Karpas-422 (cell line): Measurements from ENCODE around the gene CASQ1. TPM values are rescaled to one million over a fixed set of nuclear protein-coding genes. Genes with fewer than 3 reads are reported as not detected.

Experiments
- DNase-seq: peaks from one replicate; pipeline ENCODE4 v3.0.0-alpha.2; 2015
- H2AFZ ChIP-seq: fragments of 200-600 bp; sonication (generic); 2 replicates; pipeline ENCODE4 v1.6.1; 2014; ENCODE audit warnings: antibody characterized with exemption, low read length, mixed read lengths
- H3K27ac ChIP-seq: fragments of 200-600 bp; sonication (generic); 2 replicates; pipeline ENCODE4 v1.5.1; 2014; ENCODE audit warnings: mild to moderate bottlenecking, low read length, moderate library complexity
- H3K27me3 ChIP-seq: fragments of 200-600 bp; sonication (generic); 2 replicates; pipeline ENCODE4 v1.6.1; 2014; ENCODE audit warnings: low read length, mixed read lengths
- H3K36me3 ChIP-seq: fragments of 200-600 bp; sonication (generic); 2 replicates; pipeline ENCODE4 v1.6.1; 2014; ENCODE audit warnings: low read length, mixed read lengths; ENCODE audit not compliant: insufficient read depth
- H3K4me1 ChIP-seq: fragments of 200-600 bp; sonication (generic); 2 replicates; pipeline ENCODE4 v1.6.1; 2014; ENCODE audit warnings: mild to moderate bottlenecking, low read length, mixed read lengths
- H3K4me2 ChIP-seq: fragments of 200-600 bp; sonication (generic); 2 replicates; pipeline ENCODE4 v1.6.1; 2014; ENCODE audit warnings: low read length, low read depth, mild to moderate bottlenecking; ENCODE audit not compliant: poor library complexity, severe bottlenecking
- H3K4me3 ChIP-seq: fragments of 200-600 bp; sonication (generic); 2 replicates; pipeline ENCODE4 v1.5.1; 2014; ENCODE audit warnings: mild to moderate bottlenecking, antibody characterized with exemption, low read length, mixed read lengths
- H3K79me2 ChIP-seq: fragments of 200-600 bp; sonication (generic); 2 replicates; pipeline ENCODE4 v1.6.1; 2014; ENCODE audit warnings: mild to moderate bottlenecking, low read length, mixed read lengths
- H3K9ac ChIP-seq: fragments of 200-600 bp; sonication (generic); 2 replicates; pipeline ENCODE4 v1.6.0; 2014; ENCODE audit warnings: low read length
- H3K9me2 ChIP-seq: fragments of 200-600 bp; sonication (generic), shearing (Covaris generic); replicated peaks from 2 replicates; pipeline ENCODE4 v1.6.0; 2014; ENCODE audit warnings: mild to moderate bottlenecking, low read length, moderate library complexity; ENCODE audit not compliant: insufficient read depth
- H3K9me3 ChIP-seq: fragments of 300-700, 200-600 bp; sonication (generic); 2 replicates; pipeline ENCODE4 v1.6.1; 2014; ENCODE audit warnings: low read length, mixed read lengths
- H4K20me1 ChIP-seq: fragments of 200-600 bp; sonication (generic); 2 replicates; pipeline ENCODE4 v1.6.1; 2014; ENCODE audit warnings: mild to moderate bottlenecking, antibody characterized with exemption, low read length, low read depth; ENCODE audit not compliant: insufficient read depth
- total RNA-seq: library from RNA; depleted of rRNA; stranded (reverse); fragments of >200 nt; shearing (Covaris generic); gene quantifications from 2 replicates; pipeline ENCODE4 v1.2.3, GENCODE V29; 2014; ENCODE audit warnings: low replicate concordance

CASQ1 gene
- total RNA-seq, 1 experiment from 2014 or later = not detected

DNA sequence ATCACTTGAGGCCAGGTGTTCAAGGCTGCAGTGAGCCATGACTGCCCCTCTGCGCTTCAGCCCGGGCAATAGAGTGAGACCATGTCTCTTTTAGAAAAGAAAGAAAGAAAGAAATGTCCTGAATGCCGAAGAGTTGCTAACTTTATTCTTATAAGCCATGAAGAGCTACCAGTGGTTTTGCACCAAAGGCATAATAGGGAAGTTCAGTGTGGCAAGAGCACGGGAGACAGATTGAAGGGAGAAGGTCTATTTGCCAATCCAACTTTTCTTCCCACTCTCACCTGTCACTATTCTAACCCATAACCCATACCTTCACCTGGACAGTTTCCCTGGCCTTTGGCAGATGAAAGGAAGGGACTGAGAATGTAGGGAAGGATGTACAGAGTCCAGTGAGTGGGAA, 10.4 kb downstream of the CASQ1 start:
- Histone ChIP-seq H3K27ac (no peak overlapping the region), H3K36me3 (no peaks in the 10 kb centered on the region), H4K20me1 (no peaks in the 10 kb centered on the region), H3K27me3 (no peaks in the 10 kb centered on the region), H3K79me2 (peaks cover 5% of the 10 kb centered on the region), H3K4me2 (no peak overlapping the region), H3K4me3 (no peak overlapping the region), H3K9me2 (no peaks in the 10 kb centered on the region), H2AFZ (no peak overlapping the region), H3K9ac (no peak overlapping the region), H3K4me1 (peaks cover 40% of the 10 kb centered on the region), H3K9me3 (no peaks in the 10 kb centered on the region)
- DNase-seq = peak; percentile 38

DNA sequence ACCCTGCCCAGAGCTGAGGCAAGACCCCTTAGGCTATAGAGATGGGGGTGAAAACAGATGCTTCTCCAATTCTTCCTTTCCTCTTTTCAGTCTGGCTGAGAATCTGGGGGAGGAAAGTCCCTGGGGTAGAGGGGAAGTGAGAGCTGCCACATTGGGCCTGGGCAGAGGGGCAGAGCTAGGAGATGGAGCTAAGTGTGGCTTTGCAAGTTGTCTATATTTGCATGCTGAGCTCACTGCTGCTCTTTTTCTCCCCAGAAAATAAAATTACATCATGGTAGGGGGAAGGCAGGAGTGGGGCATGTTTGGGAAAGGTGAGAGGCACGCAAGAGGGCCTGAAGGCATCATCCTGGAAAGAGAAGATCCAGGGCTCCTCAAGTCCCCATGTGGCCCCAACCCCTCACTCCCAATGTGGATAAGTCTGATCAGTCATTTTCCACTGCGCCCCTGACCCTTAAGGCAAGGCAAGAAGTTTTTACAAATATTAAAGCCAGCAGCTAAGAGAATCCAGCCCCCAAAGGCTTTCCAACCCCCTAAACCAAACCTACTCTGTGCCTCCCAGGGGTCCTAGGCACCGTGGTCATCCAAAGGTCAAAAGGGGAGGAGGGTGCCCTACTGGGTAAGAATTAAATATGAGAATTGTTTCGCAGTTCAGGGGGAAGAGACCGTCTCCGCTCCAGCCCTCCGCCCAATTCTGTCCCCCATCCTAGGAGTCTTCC, 14.3 kb downstream of the CASQ1 start:
- peak overlapping the region; percentile 90 for H3K4me2 ChIP-seq
- no peaks in the 10 kb centered on the region for H3K9me2 ChIP-seq
- peak overlapping the region; percentile 99 for H3K4me3 ChIP-seq
- no peaks in the 10 kb centered on the region for H3K9me3 ChIP-seq
- peak overlapping the region; percentile 95 for H3K27ac ChIP-seq
- peaks cover 40% of the 10 kb centered on the region for H3K79me2 ChIP-seq
- H3K9ac ChIP-seq = peak overlapping the region; percentile 81
- peaks cover 13% of the 10 kb centered on the region; the same call in 1 of the 2 replicates for H3K36me3 ChIP-seq
- H3K4me1 ChIP-seq = peaks cover 74% of the 10 kb centered on the region
- no peaks in the 10 kb centered on the region for H3K27me3 ChIP-seq
- H4K20me1 ChIP-seq = 0 out of 2 replicates have a peak, but pooled peaks cover 6% of the 10 kb centered on the region
- peak overlapping the region; percentile 28; the same call in 1 of the 2 replicates for H2AFZ ChIP-seq
- peak; percentile 87 for DNase-seq

DNA sequence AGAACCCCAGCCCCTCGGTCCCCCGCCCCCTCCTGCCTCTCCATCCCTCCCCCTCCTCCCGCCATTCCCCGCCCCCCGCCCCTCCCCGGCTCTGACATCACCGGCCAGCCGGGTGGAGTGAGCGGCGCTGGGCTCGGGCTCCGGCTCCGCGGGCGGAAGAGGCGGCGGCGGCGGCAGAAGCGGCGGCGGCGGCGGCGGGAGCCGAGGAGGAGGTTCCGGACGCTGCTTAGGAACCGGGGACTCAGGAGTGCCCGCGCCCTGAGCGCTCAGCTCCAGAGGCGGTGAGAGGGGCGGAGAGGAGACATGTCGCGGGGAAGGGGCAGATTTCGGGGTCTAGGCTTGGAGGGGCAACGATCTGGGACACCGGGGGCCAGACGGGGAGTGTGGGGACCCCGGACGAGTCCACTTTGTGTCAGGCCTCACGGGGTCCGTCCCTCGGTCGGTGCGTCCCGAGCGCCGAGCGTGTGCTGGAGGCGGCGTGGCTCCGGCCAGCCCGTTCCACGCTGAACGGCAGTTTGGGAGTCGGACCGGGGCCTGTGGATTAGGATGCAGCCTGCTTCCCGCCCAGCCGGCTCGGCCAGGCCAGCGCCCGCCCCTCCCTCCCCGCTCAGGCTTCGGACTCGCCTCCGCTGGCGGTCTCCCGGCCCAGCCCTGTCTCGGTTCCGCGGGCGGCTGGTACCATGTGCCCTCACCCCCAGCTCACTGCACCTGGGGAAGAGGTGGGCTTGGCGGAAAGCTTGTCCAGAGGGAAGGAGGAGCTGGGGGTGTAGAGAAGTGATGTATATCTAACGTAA, 15.1 kb downstream of the CASQ1 start, which contains the start of gene PEA15:
Gene PEA15, plus strand, starts transcription at position 143 of the 794 bp plus-strand sequence. CDS start 6,161 bp downstream, outside the sequence.
- Histone ChIP-seq H3K27ac (peak within 1 kb of the TSS; percentile 95), H2AFZ (peak within 1 kb of the TSS; percentile 28; the same call in 1 of the 2 replicates), H3K9me3 (no peaks in the 10 kb centered on the region), H3K4me1 (peaks cover 78% of the 10 kb centered on the region), H3K36me3 (peaks cover 18% of the 10 kb centered on the region; the same call in 1 of the 2 replicates), H3K27me3 (no peaks in the 10 kb centered on the region), H3K4me2 (peak within 1 kb of the TSS; percentile 90), H3K9me2 (no peaks in the 10 kb centered on the region), H3K4me3 (peak within 1 kb of the TSS; percentile 99), H3K9ac (peak within 1 kb of the TSS; percentile 100), H4K20me1 (0 out of 2 replicates have a peak, but pooled peaks cover 6% of the 10 kb centered on the region), H3K79me2 (peaks cover 47% of the 10 kb centered on the region)
- peak; percentile 92 for DNase-seq

DNA sequence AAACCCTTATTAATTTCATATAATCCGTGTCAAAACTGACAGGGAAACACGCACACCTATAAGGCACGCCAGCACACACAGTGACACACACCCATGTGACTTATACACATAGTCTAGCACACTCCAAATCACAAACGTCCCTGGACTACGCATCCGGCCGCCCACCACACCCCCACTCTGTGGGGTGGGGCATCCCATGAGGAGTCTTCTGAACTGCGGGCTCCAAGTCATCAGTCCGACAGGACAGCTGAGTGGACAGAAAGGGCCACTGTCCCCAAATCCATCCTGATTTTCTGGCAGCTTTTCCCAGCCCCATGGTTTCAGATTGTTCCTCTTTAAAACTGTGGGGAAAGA, 15.6 kb downstream of the CASQ1 start:
- H3K79me2 ChIP-seq = peaks cover 48% of the 10 kb centered on the region
- H3K9me2 ChIP-seq = no peaks in the 10 kb centered on the region
- H3K4me2 ChIP-seq = peak overlapping the region; percentile 90
- H3K27ac ChIP-seq = peak overlapping the region; percentile 95
- peak; percentile 78 for DNase-seq
- H3K36me3 ChIP-seq = peaks cover 18% of the 10 kb centered on the region; the same call in 1 of the 2 replicates
- H3K4me1 ChIP-seq = peaks cover 74% of the 10 kb centered on the region
- H3K9ac ChIP-seq = peak overlapping the region; percentile 100
- H4K20me1 ChIP-seq = 0 out of 2 replicates have a peak, but pooled peaks cover 6% of the 10 kb centered on the region
- no peak overlapping the region for H2AFZ ChIP-seq
- H3K27me3 ChIP-seq = no peaks in the 10 kb centered on the region
- peak overlapping the region; percentile 99 for H3K4me3 ChIP-seq
- H3K9me3 ChIP-seq = no peaks in the 10 kb centered on the region

DNA sequence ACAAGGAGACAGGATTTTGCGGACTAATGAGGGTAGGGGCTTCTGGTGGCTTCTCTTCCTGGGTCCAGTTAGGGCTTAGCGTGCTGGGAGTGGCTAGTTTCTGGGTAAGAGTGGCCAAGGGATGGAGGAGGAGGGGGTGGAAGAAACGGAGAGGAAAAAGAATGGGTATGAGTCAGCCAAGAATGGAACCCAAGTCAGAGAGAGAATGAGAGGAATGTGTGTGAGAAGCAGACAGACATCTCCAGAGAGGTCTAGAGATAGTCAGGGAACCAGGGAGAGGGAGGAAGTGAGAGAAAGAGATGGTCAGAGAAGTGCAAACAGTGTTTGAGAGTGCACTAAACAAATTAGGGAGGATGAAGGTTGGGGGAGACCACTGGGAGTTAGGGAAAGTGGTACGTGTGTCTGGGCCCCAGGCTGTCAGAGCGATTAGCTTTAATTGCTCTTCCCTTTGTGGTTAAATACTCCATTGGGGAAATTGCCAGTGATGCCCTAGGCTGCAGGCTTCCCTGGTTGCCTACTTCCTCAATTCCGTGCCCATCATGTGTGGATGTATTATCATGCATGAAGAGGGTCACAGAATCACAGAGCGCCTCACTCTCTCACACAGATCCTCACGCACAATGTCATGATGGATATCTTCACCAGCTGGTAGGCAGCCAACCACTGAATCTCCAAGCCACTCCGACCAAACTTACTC, 16.2 kb downstream of the CASQ1 start:
- Histone ChIP-seq H3K4me2 (peak overlapping the region; percentile 90), H3K27ac (peak overlapping the region; percentile 95), H3K4me3 (peak overlapping the region; percentile 99), H2AFZ (no peak overlapping the region), H3K79me2 (peaks cover 48% of the 10 kb centered on the region), H4K20me1 (0 out of 2 replicates have a peak, but pooled peaks cover 6% of the 10 kb centered on the region), H3K9me2 (no peaks in the 10 kb centered on the region), H3K4me1 (peaks cover 69% of the 10 kb centered on the region), H3K9ac (peak overlapping the region; percentile 100), H3K9me3 (no peaks in the 10 kb centered on the region), H3K36me3 (peaks cover 21% of the 10 kb centered on the region; the same call in 1 of the 2 replicates), H3K27me3 (no peaks in the 10 kb centered on the region)
- DNase-seq = peak; percentile 65

DNA sequence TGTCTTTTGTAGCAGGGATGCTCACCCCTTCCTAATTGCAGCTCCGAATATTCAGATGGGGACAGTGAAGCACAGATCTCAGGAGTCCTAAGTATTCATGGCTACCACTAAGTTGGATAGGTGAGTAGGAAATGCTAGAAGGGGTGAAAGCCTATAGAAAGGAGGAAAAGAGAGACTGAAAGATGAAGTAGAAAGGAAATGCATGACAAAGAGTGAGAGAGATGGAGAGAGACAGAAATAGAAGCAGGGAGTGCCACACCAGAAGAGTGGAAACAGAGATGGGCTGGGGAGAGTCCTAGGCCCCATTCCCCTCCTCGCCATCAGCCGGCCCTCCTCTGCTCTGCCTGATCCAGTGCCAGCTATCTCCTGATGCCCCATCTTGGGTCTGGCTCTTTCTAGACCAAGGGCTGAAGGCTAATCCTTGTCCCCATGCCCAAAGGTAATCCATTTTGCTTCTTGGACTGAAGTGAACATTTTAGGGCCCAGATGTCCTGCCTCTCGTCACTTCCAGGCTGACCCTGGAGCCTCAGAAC, 16.8 kb downstream of the CASQ1 start:
- Histone ChIP-seq H2AFZ (no peak overlapping the region), H3K79me2 (peaks cover 48% of the 10 kb centered on the region), H3K9me3 (no peaks in the 10 kb centered on the region), H3K9ac (peak overlapping the region; percentile 100; the same call in 1 of the 2 replicates), H3K9me2 (no peaks in the 10 kb centered on the region), H4K20me1 (peaks cover 6% of the 10 kb centered on the region; the same call in 1 of the 2 replicates), H3K36me3 (peaks cover 28% of the 10 kb centered on the region; the same call in 1 of the 2 replicates), H3K27me3 (no peaks in the 10 kb centered on the region), H3K4me1 (peaks cover 63% of the 10 kb centered on the region), H3K4me3 (peak overlapping the region; percentile 99; the same call in 1 of the 2 replicates), H3K27ac (peak overlapping the region; percentile 95), H3K4me2 (peak overlapping the region; percentile 90)
- DNase-seq = no peak

DNA sequence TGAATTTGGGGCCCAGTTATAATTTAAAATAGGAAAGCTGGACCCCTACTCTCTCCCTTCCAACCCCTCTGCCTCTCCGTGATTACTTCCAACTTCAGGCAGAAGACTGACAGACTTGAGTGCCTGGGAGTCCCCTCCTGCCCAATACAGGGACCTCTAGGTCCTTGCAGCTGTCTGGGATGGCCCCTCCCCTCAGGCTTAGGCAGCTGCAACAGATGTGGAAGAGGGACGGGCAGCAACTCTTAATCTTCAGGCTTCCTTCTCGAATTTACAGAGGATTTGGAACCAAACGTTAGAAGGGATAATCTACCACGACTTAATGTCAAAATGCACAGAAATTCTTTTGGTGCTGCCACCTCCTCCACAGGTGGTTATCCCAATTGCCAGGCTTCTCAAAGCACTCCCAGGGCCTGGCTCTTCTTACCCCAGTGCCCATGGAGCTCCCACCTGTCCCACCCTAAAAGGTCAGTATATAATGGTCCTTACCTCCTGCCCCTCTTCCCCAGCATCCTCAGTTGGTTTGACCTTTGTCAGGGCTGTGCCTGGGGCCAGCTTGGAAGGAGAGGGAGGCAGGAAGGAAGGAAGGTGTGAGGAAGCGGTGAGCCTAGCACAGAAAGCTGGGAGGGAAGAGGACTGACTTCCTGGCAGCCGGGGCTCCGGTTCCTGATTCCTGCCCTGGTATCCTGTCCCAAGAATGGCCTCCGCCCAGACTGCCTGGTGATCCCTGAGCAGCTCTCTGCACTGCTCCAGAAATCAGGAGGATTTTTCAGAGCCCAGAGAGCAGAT, 17.6 kb downstream of the CASQ1 start:
- Histone ChIP-seq H3K9me2 (no peaks in the 10 kb centered on the region), H2AFZ (no peak overlapping the region), H3K4me1 (peaks cover 56% of the 10 kb centered on the region), H3K4me2 (peak overlapping the region; percentile 16), H3K27me3 (no peaks in the 10 kb centered on the region), H3K36me3 (peaks cover 35% of the 10 kb centered on the region; the same call in 1 of the 2 replicates), H4K20me1 (peaks cover 6% of the 10 kb centered on the region; the same call in 1 of the 2 replicates), H3K79me2 (peaks cover 48% of the 10 kb centered on the region), H3K4me3 (no peak overlapping the region), H3K9ac (no peak overlapping the region), H3K27ac (peak overlapping the region; percentile 95), H3K9me3 (no peaks in the 10 kb centered on the region)
- DNase-seq = no peak
